MM.1S (cell line): ENCODE measurements around the gene MLPH.

Experiments used
- DNase-seq: peaks from one replicate; pipeline ENCODE4 v3.0.0-alpha.2; 2015
- H2AFZ ChIP-seq: fragments of 300-600 bp; sonication (generic); 2 replicates; pipeline ENCODE4 v1.6.0; 2016; ENCODE audit warnings: antibody characterized with exemption, low read length
- H3F3A ChIP-seq: fragments of 300-600 bp; sonication (generic); 2 replicates; pipeline ENCODE4 v1.6.1; 2016; ENCODE audit warnings: mild to moderate bottlenecking, antibody characterized with exemption, low read length, moderate library complexity, mixed read lengths; ENCODE audit not compliant: insufficient read depth
- H3K27ac ChIP-seq: fragments of 300-600 bp; sonication (generic); 2 replicates; pipeline ENCODE4 v1.5.1; 2016; ENCODE audit warnings: mild to moderate bottlenecking, low read length
- H3K27me3 ChIP-seq: fragments of 300-600 bp; sonication (generic); replicated peaks from 2 replicates; pipeline ENCODE4 v1.6.0; 2016; ENCODE audit warnings: low read length; ENCODE audit not compliant: insufficient read depth
- H3K36me3 ChIP-seq: fragments of 300-600 bp; sonication (generic); replicated peaks from 2 replicates; pipeline ENCODE4 v1.6.1; 2016; ENCODE audit warnings: mild to moderate bottlenecking, low read length, mixed read lengths; ENCODE audit not compliant: insufficient read depth
- H3K4me1 ChIP-seq: fragments of 300-600 bp; sonication (generic); 2 replicates; pipeline ENCODE4 v1.6.1; 2016; ENCODE audit warnings: low read length, mixed read lengths
- H3K4me2 ChIP-seq: fragments of 300-600 bp; sonication (generic); 2 replicates; pipeline ENCODE4 v1.6.0; 2016; ENCODE audit warnings: low read depth, low read length
- H3K4me3 ChIP-seq: fragments of 300-600 bp; sonication (generic); 2 replicates; pipeline ENCODE4 v1.5.1; 2016; ENCODE audit warnings: low read length, mixed read lengths
- H3K79me2 ChIP-seq: fragments of 300-600 bp; sonication (generic); 2 replicates; pipeline ENCODE4 v1.6.1; 2016; ENCODE audit warnings: mixed run types, low read length, mixed read lengths
- H3K9ac ChIP-seq: fragments of 300-600 bp; sonication (generic); 2 replicates; pipeline ENCODE4 v1.6.1; 2016; ENCODE audit warnings: low read length, mixed read lengths
- H3K9me2 ChIP-seq: fragments of 300-600 bp; sonication (generic); replicated peaks from 2 replicates; pipeline ENCODE4 v1.6.1; 2016; ENCODE audit warnings: mild to moderate bottlenecking, low read length, mixed read lengths; ENCODE audit not compliant: insufficient read depth
- H3K9me3 ChIP-seq: fragments of 300-600 bp; sonication (generic); replicated peaks from 2 replicates; pipeline ENCODE4 v1.6.1; 2016; ENCODE audit warnings: mild to moderate bottlenecking, low read length, mixed read lengths; ENCODE audit not compliant: insufficient read depth
- H4K20me1 ChIP-seq: fragments of 300-600 bp; sonication (generic); 2 replicates; pipeline ENCODE4 v1.6.1; 2016; ENCODE audit warnings: mild to moderate bottlenecking, low read length, moderate library complexity, mixed read lengths; ENCODE audit not compliant: insufficient read depth
- EZH2 ChIP-seq: fragments of 300-600 bp; sonication (generic); optimal IDR thresholded peaks from 2 replicates; pipeline ENCODE3; 2017; ENCODE audit warnings: low read depth, mild to moderate bottlenecking, antibody characterized with exemption, low read length, mixed read lengths
- EZH2phosphoT487 ChIP-seq: fragments of 300-600 bp; sonication (generic); IDR thresholded peaks from 2 replicates; pipeline ENCODE4 v1.6.1; 2018; ENCODE audit warnings: antibody characterized with exemption, low read length
- TF ChIP-seq, protein P1 (sequence below): fragments of 300-600 bp; sonication (generic); IDR thresholded peaks from 2 replicates; pipeline ENCODE4 v1.5.1; 2016; ENCODE audit warnings: antibody characterized with exemption, low read length, mixed read lengths

MLPH gene

DNA sequence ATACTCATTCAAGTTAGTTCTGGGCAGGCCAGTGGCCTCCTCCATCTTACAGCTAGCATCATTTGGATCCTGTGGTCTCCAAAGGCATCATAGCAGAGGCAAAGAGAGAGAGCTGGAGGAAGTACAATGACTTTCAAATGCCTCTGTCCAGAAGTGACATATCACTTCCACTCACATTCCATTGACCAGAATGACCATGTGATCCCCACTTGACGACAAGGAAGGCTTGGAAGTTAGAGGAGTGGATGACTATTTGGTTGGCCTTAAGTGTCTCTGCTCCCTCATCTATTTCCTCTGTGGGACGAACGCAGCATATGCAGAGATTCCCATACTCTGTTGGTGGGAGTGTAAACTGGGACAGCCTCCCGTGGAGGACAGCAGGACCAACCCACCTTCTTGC lies 27.8 kb upstream of the MLPH start:
- no peaks in the 10 kb centered on the region for H3K9me3 ChIP-seq
- no peak overlapping the region for H3K9ac ChIP-seq
- H3K79me2 ChIP-seq = no peaks in the 10 kb centered on the region
- no peaks in the 10 kb centered on the region for H3K27me3 ChIP-seq
- no peaks in the 10 kb centered on the region for H3K4me1 ChIP-seq
- no peak overlapping the region for H3K4me2 ChIP-seq
- no peak overlapping the region for H2AFZ ChIP-seq
- no peaks in the 10 kb centered on the region for H4K20me1 ChIP-seq
- no peak overlapping the region for H3K27ac ChIP-seq
- no peaks in the 10 kb centered on the region for H3K9me2 ChIP-seq
- H3K4me3 ChIP-seq = no peak overlapping the region
- H3K36me3 ChIP-seq = no peaks in the 10 kb centered on the region
- TF ChIP-seq EZH2 (no peak), EZH2phosphoT487 (no peak)
- TF ChIP-seq, protein P1, sequence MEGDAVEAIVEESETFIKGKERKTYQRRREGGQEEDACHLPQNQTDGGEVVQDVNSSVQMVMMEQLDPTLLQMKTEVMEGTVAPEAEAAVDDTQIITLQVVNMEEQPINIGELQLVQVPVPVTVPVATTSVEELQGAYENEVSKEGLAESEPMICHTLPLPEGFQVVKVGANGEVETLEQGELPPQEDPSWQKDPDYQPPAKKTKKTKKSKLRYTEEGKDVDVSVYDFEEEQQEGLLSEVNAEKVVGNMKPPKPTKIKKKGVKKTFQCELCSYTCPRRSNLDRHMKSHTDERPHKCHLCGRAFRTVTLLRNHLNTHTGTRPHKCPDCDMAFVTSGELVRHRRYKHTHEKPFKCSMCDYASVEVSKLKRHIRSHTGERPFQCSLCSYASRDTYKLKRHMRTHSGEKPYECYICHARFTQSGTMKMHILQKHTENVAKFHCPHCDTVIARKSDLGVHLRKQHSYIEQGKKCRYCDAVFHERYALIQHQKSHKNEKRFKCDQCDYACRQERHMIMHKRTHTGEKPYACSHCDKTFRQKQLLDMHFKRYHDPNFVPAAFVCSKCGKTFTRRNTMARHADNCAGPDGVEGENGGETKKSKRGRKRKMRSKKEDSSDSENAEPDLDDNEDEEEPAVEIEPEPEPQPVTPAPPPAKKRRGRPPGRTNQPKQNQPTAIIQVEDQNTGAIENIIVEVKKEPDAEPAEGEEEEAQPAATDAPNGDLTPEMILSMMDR = no peak
- H3F3A ChIP-seq = no peaks in the 10 kb centered on the region
- DNase-seq = no peak

DNA sequence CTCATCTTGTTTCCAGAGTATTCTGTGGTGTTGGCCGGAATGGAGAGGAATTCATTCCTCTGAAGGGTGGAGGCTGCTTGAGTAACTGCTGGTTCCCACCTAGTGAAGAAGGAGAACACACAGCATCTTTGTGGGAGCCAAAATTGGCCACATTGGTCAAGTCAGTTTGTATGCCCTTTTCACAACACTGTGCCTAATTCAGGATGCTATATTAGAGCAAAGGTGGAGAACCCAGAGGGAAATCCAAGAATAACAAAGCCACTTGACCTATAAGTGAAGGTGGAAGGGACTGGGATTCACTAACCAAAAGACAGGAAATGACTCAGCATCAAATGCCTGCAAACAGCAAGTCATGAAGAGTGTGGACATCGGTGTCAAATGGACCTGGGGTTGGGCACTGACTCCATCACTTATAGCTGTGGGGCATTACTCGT lies 27.3 kb upstream of the MLPH start:
- H3K4me1 ChIP-seq = no peaks in the 10 kb centered on the region
- no peak overlapping the region for H2AFZ ChIP-seq
- H3K36me3 ChIP-seq = no peaks in the 10 kb centered on the region
- no peaks in the 10 kb centered on the region for H3F3A ChIP-seq
- H3K79me2 ChIP-seq = no peaks in the 10 kb centered on the region
- no peaks in the 10 kb centered on the region for H3K9me3 ChIP-seq
- H3K4me2 ChIP-seq = no peak overlapping the region
- no peak overlapping the region for H3K4me3 ChIP-seq
- no peak for TF ChIP-seq EZH2
- TF ChIP-seq EZH2phosphoT487 = no peak
- TF ChIP-seq, protein P1 = no peak
- no peaks in the 10 kb centered on the region for H4K20me1 ChIP-seq
- H3K9me2 ChIP-seq = no peaks in the 10 kb centered on the region
- H3K27ac ChIP-seq = no peak overlapping the region
- H3K27me3 ChIP-seq = no peaks in the 10 kb centered on the region
- no peak overlapping the region for H3K9ac ChIP-seq
- no peak for DNase-seq

DNA sequence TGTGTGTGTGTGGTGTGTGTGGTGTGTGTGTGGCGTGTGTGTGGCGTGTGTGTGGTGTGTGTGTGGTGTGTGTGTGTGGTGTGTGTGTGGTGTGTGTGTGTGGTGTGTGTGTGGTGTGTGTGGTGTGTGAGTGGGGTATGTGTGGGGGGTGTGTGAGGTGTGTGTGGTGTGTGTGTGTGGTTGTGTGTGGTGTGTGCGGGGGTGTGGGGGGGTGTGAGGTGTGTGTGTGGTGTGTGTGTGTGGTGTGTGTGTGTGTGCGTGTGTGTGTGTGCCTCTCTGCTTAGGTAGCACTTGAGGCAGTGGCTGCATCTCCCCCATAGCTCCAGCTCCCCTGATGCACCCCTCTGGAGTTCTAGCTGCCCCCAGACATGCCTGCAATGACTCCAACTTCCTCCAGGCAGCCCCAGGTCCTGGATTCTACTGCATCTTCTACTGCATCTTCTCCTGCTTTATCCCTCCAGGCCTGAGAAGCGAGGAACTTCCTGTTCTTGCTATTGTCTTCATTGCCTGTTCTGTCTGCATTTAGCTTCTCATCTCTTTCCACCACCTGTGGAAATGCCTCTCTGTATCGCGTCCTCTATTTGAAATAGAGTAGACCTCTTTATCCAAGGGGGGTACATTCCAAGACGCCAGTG lies 22.2 kb upstream of the MLPH start:
- H3K9ac ChIP-seq = no peak overlapping the region
- no peaks in the 10 kb centered on the region for H3K9me3 ChIP-seq
- no peaks in the 10 kb centered on the region for H3F3A ChIP-seq
- H3K9me2 ChIP-seq = no peaks in the 10 kb centered on the region
- no peak overlapping the region for H3K4me2 ChIP-seq
- TF ChIP-seq, protein P1 = no peak
- TF ChIP-seq EZH2 (no peak), EZH2phosphoT487 (no peak)
- DNase-seq = no peak
- H3K4me1 ChIP-seq = no peaks in the 10 kb centered on the region
- H2AFZ ChIP-seq = no peak overlapping the region
- H3K4me3 ChIP-seq = no peak overlapping the region
- no peaks in the 10 kb centered on the region for H3K79me2 ChIP-seq
- no peaks in the 10 kb centered on the region for H4K20me1 ChIP-seq
- no peaks in the 10 kb centered on the region for H3K36me3 ChIP-seq
- no peak overlapping the region for H3K27ac ChIP-seq
- H3K27me3 ChIP-seq = no peaks in the 10 kb centered on the region
